GM06990 (cell line): ENCODE data around the gene SMC1B.

Experiments
- DNase-seq: peaks from one replicate; pipeline ENCODE4 v3.0.0-alpha.2; 2011; ENCODE audit not compliant: insufficient read length; ENCODE audit errors: extremely low read depth
- H3K27me3 ChIP-seq: replicated peaks from 2 replicates; pipeline ENCODE4 v1.6.0; 2011; ENCODE audit warnings: low read length; ENCODE audit not compliant: control insufficient read depth, insufficient read depth
- H3K36me3 ChIP-seq: 2 replicates; pipeline ENCODE4 v1.5.1; 2011; ENCODE audit warnings: low read length; ENCODE audit not compliant: control insufficient read depth, insufficient read depth
- H3K4me3 ChIP-seq: replicated peaks from 2 replicates; pipeline ENCODE4 v1.5.1; 2011; ENCODE audit warnings: low read depth, mild to moderate bottlenecking, control low read depth, low read length
- CTCF ChIP-seq: IDR thresholded peaks from 2 replicates; pipeline ENCODE4 v1.5.1; 2011; ENCODE audit warnings: low read length, control low read depth, mild to moderate bottlenecking, inconsistent platforms; ENCODE audit not compliant: insufficient read depth, poor library complexity, severe bottlenecking

The SMC1B gene

DNA sequence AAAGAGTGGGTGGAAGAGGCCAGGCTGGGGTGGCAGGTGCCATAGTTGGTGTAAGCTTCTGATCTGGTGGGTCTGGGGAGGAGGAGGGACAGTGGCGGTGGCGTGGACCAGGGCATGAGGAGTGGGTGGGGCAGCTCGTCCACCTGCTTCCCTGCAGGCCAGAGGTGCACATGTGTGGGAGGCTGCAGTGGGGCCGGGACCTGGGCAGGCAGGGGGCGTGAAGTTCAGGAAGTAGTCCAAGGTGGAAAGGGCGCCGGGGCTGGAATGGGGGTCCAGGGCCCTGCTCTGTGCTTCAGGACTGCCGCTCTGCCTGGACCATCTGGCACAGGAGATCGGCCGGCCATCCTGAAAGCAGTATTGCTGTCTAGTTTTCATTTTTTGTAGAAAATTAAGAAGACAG lies 16.0 kb upstream of the SMC1B start:
- no peak overlapping the region for H3K4me3 ChIP-seq
- no peaks in the 10 kb centered on the region; the same call in 1 of the 2 replicates for H3K27me3 ChIP-seq
- DNase-seq = no peak
- no peak for TF ChIP-seq CTCF
- H3K36me3 ChIP-seq = no peaks in the 10 kb centered on the region

GRCh38 chr22:45428391-45429385 lies 15.3 kb upstream of the SMC1B start:
- Histone ChIP-seq H3K4me3 (no peak overlapping the region), H3K27me3 (no peaks in the 10 kb centered on the region; the same call in 1 of the 2 replicates), H3K36me3 (no peaks in the 10 kb centered on the region)
- no peak for TF ChIP-seq CTCF
- DNase-seq = no peak

GRCh38 chr22:45427114-45427513 lies 13.7 kb upstream of the SMC1B start:
- no peak for TF ChIP-seq CTCF
- H3K4me3 ChIP-seq = no peak overlapping the region
- H3K27me3 ChIP-seq = no peaks in the 10 kb centered on the region; the same call in 1 of the 2 replicates
- no peak for DNase-seq
- H3K36me3 ChIP-seq = no peaks in the 10 kb centered on the region

DNA sequence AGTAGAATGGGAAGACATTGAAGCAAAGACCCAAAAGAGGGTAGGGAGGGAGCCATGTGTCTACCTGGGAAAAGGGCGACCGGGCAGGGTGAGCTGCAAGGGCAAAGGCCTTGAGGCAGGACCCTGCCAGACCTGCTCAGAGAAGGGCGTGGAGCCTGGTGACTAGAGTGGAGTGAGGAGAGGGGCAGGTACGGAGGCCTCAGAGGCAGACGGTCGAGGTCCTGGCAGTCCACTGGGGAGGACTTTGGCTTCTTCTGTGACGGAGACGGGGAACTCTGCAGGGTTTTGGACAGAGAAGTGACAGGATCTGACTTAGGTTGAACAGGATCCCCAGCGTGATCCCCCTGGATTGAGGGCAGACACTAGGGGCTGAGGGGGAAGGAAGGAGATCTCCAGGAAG lies 13.0 kb upstream of the SMC1B start:
- Histone ChIP-seq H3K27me3 (no peaks in the 10 kb centered on the region; the same call in none of the 2 replicates), H3K4me3 (no peak overlapping the region), H3K36me3 (no peaks in the 10 kb centered on the region)
- TF ChIP-seq CTCF = no peak
- no peak for DNase-seq

- no peak for DNase-seq
- no peak for TF ChIP-seq CTCF
- H3K27me3 ChIP-seq = no peaks in the 10 kb centered on the region; the same call in none of the 2 replicates
- H3K4me3 ChIP-seq = no peak overlapping the region
- H3K36me3 ChIP-seq = no peaks in the 10 kb centered on the region
These were observed 12.3 kb upstream of the SMC1B start for GRCh38 chr22:45425531-45426265.
